B cell (primary cell): Measurements from ENCODE around the gene ILF3.

Experiments used
- CTCF ChIP-seq: fragments of 200-600 bp; IDR thresholded peaks from one replicate; pipeline ENCODE4 v1.8.0; 2022; ENCODE audit warnings: antibody characterized with exemption, mild to moderate bottlenecking
- EZH2 ChIP-seq: IDR thresholded peaks from 2 replicates; pipeline ENCODE4 v1.6.1; 2012; ENCODE audit warnings: borderline replicate concordance, low read depth, mild to moderate bottlenecking, moderate library complexity, low read length; ENCODE audit not compliant: insufficient read depth, poor library complexity, severe bottlenecking

- no peak for TF ChIP-seq CTCF
- no peak for TF ChIP-seq EZH2
Observed at GRCh38 chr19:10680545-10681135, 26.5 kb downstream of the ILF3 start.
